SJCRH30 (cell line): ENCODE measurements around the gene SMCO2. TPM values are rescaled to one million over a fixed set of nuclear protein-coding genes. Genes with fewer than 3 reads are reported as not detected.

Source experiments
- DNase-seq, 2 experiments: peaks; one replicate each; pipeline ENCODE4 v3.0.0-alpha.2; 2015 to 2020
- H3K27ac ChIP-seq: fragments of 250-450 bp; sonication (Bioruptor Pico); 2 replicates; pipeline ENCODE4 v1.5.1; 2020; ENCODE audit warnings: mild to moderate bottlenecking, moderate library complexity
- H3K27me3 ChIP-seq: fragments of 250-450 bp; sonication (Bioruptor Pico); 2 replicates; pipeline ENCODE4 v1.5.1; 2020; ENCODE audit warnings: mild to moderate bottlenecking, moderate library complexity
- H3K36me3 ChIP-seq: fragments of 250-450 bp; sonication (Bioruptor Pico); 2 replicates; pipeline ENCODE4 v1.5.1; 2020; ENCODE audit warnings: mild to moderate bottlenecking, moderate library complexity
- H3K4me1 ChIP-seq: fragments of 250-450 bp; sonication (Bioruptor Pico); 2 replicates; pipeline ENCODE4 v1.5.1; 2020; ENCODE audit warnings: mild to moderate bottlenecking, moderate library complexity
- H3K4me3 ChIP-seq: fragments of 250-450 bp; sonication (Bioruptor Pico); 2 replicates; pipeline ENCODE4 v1.5.1; 2020; ENCODE audit warnings: mild to moderate bottlenecking, moderate library complexity
- H3K9me3 ChIP-seq: fragments of 250-450 bp; sonication (Bioruptor Pico); replicated peaks from 2 replicates; pipeline ENCODE4 v1.5.1; 2020; ENCODE audit warnings: mild to moderate bottlenecking, moderate library complexity
- total RNA-seq: library from RNA; depleted of rRNA; stranded (reverse); fragments of >200 nt; shearing (Covaris generic); gene quantifications from 2 replicates; pipeline ENCODE4 v1.2.3, GENCODE V29; 2014

Gene SMCO2
- total RNA-seq, 1 experiment from 2014 or later = not detected

- DNase-seq = no peak
- Histone ChIP-seq H3K27ac (no peak overlapping the region), H3K4me3 (no peak overlapping the region), H3K27me3 (no peaks in the 10 kb centered on the region), H3K4me1 (no peaks in the 10 kb centered on the region), H3K9me3 (peaks cover 8% of the 10 kb centered on the region; the same call in 1 of the 2 replicates), H3K36me3 (no peaks in the 10 kb centered on the region)
Observed at GRCh38 chr12:27436029-27436428, 10.5 kb upstream of the SMCO2 start.

GRCh38 chr12:27436768-27437167 is 9.8 kb upstream of the SMCO2 start:
- peaks cover 3% of the 10 kb centered on the region; the same call in 1 of the 2 replicates for H3K9me3 ChIP-seq
- H3K4me3 ChIP-seq = no peak overlapping the region
- H3K27ac ChIP-seq = no peak overlapping the region
- H3K36me3 ChIP-seq = no peaks in the 10 kb centered on the region
- no peaks in the 10 kb centered on the region for H3K27me3 ChIP-seq
- H3K4me1 ChIP-seq = no peaks in the 10 kb centered on the region
- DNase-seq = no peak

DNA sequence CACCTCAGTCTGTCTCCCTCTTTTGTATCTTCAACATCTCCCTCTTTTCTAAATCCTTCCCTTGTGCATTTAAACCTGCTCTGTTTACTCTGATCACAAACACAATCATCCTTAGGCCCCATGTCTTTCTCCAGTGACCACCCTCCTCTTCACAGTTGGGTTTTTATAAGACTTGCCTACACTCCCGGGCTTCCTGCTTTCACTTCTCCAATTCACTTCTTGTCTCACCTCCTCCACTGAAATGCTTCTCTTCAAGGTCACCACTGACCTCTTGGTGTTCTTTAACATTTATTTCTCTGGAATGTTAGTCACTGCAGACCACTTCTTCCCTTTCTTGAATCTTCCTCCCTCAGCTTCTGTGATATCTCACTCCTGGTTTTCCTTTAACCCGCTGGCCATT is 8.7 kb upstream of the SMCO2 start:
- Histone ChIP-seq H3K36me3 (no peaks in the 10 kb centered on the region), H3K4me3 (no peak overlapping the region), H3K9me3 (no peaks in the 10 kb centered on the region), H3K4me1 (no peaks in the 10 kb centered on the region), H3K27me3 (no peaks in the 10 kb centered on the region), H3K27ac (no peak overlapping the region)
- DNase-seq = no peak

DNA sequence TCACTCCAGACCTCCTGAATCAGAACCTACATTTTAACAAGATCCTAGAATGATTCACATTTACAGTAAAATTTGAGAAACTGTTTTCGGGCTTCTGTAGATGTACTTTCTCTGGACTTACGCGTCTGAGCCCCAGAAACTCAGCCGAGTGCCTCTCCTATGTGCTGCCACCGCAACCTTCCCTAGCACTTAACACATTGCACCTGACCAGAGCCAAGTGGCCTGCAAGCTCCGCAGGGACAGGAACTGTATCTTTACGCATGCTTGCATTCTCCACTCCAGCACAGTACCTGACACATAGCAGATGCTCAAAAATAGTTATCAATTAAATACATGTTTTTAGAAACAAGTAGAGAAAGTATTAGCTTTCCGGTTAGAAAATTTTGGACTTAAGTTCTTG is 1.2 kb downstream of the SMCO2 start:
- no peak for DNase-seq
- Histone ChIP-seq H3K27ac (no peak overlapping the region), H3K4me3 (no peak overlapping the region), H3K9me3 (no peaks in the 10 kb centered on the region), H3K27me3 (no peaks in the 10 kb centered on the region; the same call in 1 of the 2 replicates), H3K4me1 (no peaks in the 10 kb centered on the region), H3K36me3 (no peaks in the 10 kb centered on the region)

DNA sequence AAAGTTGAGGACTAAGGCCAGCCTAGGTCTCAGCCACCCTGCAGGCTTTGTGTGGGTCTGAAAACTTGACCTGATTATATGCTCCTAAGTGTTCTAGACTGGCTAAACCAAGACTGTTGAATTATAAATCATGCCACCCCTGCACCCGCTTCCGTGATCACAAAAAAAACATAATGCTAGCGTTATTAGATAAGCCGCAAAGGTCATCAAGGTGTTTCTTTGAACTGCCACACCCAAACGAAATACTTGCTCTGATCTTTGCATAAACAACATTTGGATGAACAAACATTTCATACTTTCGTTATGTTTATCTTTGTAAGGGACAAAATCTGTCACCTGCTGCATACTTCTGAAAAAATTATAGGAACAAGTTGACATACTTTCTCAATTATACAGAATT is 2.5 kb downstream of the SMCO2 start:
- no peaks in the 10 kb centered on the region; the same call in 1 of the 2 replicates for H3K27me3 ChIP-seq
- no peak overlapping the region for H3K4me3 ChIP-seq
- H3K27ac ChIP-seq = no peak overlapping the region
- no peaks in the 10 kb centered on the region for H3K36me3 ChIP-seq
- no peaks in the 10 kb centered on the region for H3K4me1 ChIP-seq
- no peaks in the 10 kb centered on the region for H3K9me3 ChIP-seq
- DNase-seq = no peak

DNA sequence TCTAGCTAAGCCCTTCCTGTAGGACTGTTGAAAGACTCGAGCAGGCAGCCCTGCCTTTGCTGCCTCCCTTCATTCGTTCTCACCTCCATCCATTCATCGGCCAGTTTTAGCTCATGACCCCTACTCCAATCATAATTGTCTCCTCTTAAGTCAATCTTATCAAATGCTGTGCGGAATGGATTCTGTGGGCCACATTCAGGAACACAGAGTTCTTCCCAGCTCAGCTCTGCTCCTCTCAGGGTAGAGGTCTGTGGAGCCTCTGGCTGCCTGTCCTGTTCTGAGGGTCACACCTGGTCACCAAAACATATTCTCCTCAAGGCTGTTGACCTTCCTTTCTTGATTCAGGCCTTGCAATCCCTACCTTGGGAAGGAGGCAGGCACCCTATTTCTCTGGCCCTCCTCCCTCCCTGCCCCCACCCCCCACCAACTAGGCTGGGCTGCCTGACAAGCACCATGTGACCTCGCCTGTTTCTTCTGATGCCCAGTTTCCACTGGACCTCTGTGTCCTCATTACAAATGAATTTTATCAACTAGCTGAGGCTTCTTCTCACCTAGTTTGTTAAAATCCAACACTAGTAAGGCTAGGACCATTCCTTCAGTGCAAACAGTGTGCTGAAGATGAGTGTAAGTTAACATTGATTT is 3.5 kb downstream of the SMCO2 start:
- no peak for DNase-seq
- no peaks in the 10 kb centered on the region; the same call in 1 of the 2 replicates for H3K27me3 ChIP-seq

GRCh38 chr12:27451036-27451825 is 4.7 kb downstream of the SMCO2 start:
- Histone ChIP-seq H3K27me3 (no peaks in the 10 kb centered on the region; the same call in 1 of the 2 replicates), H3K4me3 (no peak overlapping the region), H3K4me1 (no peaks in the 10 kb centered on the region), H3K27ac (no peak overlapping the region), H3K9me3 (no peaks in the 10 kb centered on the region), H3K36me3 (no peaks in the 10 kb centered on the region)
- no peak for DNase-seq

More for the DNA sequence above, 3.5 kb downstream of the SMCO2 start:
- H3K4me1 ChIP-seq = no peaks in the 10 kb centered on the region
- H3K36me3 ChIP-seq = no peaks in the 10 kb centered on the region
- H3K27ac ChIP-seq = no peak overlapping the region
- H3K9me3 ChIP-seq = no peaks in the 10 kb centered on the region
- no peak overlapping the region for H3K4me3 ChIP-seq

DNA sequence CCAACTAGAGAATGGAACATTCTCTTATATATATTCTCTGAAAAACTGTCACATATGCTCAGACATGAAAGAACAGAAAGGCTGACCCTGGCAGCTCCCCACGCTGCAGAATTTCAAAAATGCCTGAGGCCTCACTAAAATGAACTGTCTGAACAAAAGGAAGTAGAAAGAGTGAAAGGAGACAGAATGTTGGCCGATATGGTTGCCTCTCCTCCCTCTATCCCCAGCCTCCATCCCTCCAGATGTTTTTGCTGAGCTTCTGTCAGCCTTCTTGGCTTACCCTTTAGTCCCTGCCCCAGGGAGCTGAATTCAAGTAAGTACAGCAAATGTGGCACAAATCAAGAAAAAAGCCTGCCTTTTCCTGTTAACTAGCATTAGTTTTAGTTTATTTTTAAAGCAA is 6.9 kb downstream of the SMCO2 start:
- H3K4me3 ChIP-seq = no peak overlapping the region
- no peaks in the 10 kb centered on the region for H3K36me3 ChIP-seq
- no peaks in the 10 kb centered on the region for H3K4me1 ChIP-seq
- no peaks in the 10 kb centered on the region; the same call in 1 of the 2 replicates for H3K27me3 ChIP-seq
- no peaks in the 10 kb centered on the region for H3K9me3 ChIP-seq
- H3K27ac ChIP-seq = no peak overlapping the region
- no peak for DNase-seq

- Histone ChIP-seq H3K27me3 (peaks cover 3% of the 10 kb centered on the region; the same call in 1 of the 2 replicates), H3K4me1 (no peaks in the 10 kb centered on the region), H3K9me3 (no peaks in the 10 kb centered on the region), H3K36me3 (no peaks in the 10 kb centered on the region), H3K4me3 (no peak overlapping the region), H3K27ac (no peak overlapping the region)
- DNase-seq = no peak
Observed at GRCh38 chr12:27455589-27455988, 9.1 kb downstream of the SMCO2 start.

DNA sequence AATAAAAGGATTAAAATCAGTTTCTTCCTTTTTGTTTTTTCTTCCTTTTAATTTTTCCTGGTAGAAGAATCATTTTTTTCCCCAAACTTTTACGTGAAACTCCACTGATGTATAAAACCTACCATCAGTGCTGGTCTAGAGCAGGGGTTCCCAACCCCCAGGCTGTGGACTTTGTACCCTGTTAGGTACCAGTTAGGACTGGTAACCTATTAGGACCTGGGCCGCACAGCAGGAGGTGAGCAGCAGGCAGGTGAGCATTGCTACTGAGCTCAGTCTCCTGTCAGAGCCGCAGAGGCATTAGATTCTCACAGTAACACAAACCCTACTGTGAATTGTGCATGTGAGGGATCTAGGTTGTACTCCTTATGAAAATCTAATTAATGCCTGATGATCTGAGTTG is 10.1 kb downstream of the SMCO2 start:
- no peak overlapping the region for H3K27ac ChIP-seq
- peaks cover 5% of the 10 kb centered on the region; the same call in 1 of the 2 replicates for H3K27me3 ChIP-seq
- no peaks in the 10 kb centered on the region for H3K36me3 ChIP-seq
- no peak for DNase-seq
- H3K9me3 ChIP-seq = no peaks in the 10 kb centered on the region
- no peak overlapping the region for H3K4me3 ChIP-seq
- no peaks in the 10 kb centered on the region for H3K4me1 ChIP-seq

DNA sequence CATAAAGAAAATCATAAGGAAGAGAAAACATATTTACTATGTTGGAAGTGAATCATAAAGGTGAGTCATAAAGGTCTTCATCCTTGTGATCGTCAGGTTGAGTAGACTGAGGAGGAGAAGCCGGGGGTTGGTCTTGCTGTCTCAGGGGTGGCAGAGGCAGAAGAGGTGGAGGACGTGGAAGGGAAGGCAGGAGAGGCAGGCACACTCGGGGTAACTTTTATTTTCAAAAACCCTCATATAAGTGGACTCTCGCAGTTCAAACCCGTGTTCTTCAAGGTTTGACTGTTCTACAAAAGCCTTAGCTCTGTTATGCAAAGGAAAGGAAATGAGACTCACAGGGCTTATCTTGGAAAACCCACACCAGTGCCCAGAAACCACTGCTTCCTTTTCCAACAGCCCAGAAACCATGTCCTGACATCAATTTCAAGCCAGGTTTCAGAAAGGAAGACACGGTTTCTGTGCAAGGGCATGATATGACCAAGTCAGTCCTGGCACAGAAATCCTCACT is 14.0 kb downstream of the SMCO2 start:
- Histone ChIP-seq H3K4me1 (no peaks in the 10 kb centered on the region), H3K27me3 (0 out of 2 replicates have a peak, but pooled peaks cover 5% of the 10 kb centered on the region), H3K27ac (no peak overlapping the region), H3K9me3 (no peaks in the 10 kb centered on the region), H3K36me3 (no peaks in the 10 kb centered on the region), H3K4me3 (no peak overlapping the region)
- no peak for DNase-seq

DNA sequence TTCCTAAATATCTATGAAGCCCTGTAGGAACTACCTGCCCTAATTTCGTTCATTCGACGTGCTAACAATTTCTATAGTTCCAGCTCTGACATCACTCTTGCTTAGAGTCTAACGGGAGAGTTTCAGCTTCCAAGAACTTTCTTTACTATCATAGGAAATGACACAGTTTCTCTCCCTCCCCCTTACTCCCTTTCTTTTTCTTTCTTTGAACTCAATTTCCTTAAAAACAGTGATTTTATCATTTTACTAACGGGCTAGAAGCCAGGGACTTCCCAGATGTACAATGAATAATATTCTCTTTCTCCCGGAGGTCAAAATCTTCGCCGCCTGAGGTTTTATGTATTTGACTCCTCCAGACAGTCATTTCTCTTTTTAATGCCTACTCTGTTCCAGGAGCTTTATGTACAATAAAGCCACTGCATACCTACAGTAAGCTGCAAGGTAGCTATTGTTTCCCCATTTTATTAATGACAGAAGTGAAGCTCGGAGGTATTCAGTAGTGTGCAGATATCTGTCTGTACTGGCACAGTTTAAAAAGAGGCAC is 15.7 kb downstream of the SMCO2 start:
- Histone ChIP-seq H3K4me1 (no peaks in the 10 kb centered on the region), H3K36me3 (no peaks in the 10 kb centered on the region), H3K4me3 (no peak overlapping the region), H3K9me3 (no peaks in the 10 kb centered on the region), H3K27ac (no peak overlapping the region), H3K27me3 (0 out of 2 replicates have a peak, but pooled peaks cover 5% of the 10 kb centered on the region)
- DNase-seq = no peak

GRCh38 chr12:27462851-27463250 is 16.3 kb downstream of the SMCO2 start:
- peak in 1 of 2 experiments; percentile 20 for DNase-seq
- Histone ChIP-seq H3K36me3 (no peaks in the 10 kb centered on the region), H3K27ac (no peak overlapping the region), H3K27me3 (0 out of 2 replicates have a peak, but pooled peaks cover 5% of the 10 kb centered on the region), H3K9me3 (no peaks in the 10 kb centered on the region), H3K4me3 (no peak overlapping the region), H3K4me1 (no peaks in the 10 kb centered on the region)

DNA sequence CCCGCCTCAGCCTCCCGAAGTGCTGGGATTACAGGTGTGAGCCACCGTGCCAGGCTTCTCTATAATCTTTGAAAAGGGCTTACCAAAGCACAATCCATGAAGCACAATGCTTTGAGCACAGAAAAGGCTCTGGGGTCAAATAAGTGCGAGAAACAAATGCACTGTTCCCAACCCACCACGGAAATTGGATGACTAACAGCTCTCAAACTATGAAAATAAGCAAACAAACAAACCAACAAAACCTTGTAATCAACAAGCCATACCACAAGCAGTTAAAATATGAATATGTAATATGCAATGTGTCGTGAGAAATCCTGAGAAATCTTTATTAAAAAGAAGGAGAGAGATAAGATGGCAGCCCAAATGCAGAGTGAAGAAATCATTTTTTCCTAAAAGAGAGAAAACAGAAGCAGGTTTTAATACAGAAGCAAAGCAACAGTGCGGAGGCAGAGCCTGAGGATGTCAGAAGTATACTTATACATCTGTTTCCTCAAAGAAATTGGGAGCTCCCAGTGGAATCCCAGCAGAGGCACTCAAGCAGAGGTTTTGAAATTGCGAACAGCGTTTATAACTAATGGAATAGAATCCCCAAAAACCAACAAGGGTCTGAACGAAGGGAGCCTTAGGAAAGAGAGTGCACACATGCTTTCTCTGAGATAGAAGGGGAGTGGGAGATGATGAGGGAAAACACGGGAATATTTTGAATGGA is 17.1 kb downstream of the SMCO2 start:
- DNase-seq = no peak
- H3K9me3 ChIP-seq = no peaks in the 10 kb centered on the region; the same call in 1 of the 2 replicates
- no peak overlapping the region for H3K4me3 ChIP-seq
- 0 out of 2 replicates have a peak, but pooled peaks cover 5% of the 10 kb centered on the region for H3K27me3 ChIP-seq
- H3K36me3 ChIP-seq = no peaks in the 10 kb centered on the region
- no peak overlapping the region for H3K27ac ChIP-seq
- no peaks in the 10 kb centered on the region for H3K4me1 ChIP-seq
